Measurements from ENCODE around the gene BRI3. TPM values are rescaled to one million over a fixed set of nuclear protein-coding genes. Genes with fewer than 3 reads are reported as not detected.
A peak's percentile ranks its signal among the peaks of the same experiment; 100 is the strongest.

The BRI3 gene
- total and polyA plus RNA-seq, 10 of the 15 experiments (the other 5 are each of a cell fraction or from before 2014, with no cell fraction given): 4.5 to 56.3 (median 21.5) TPM

DNA sequence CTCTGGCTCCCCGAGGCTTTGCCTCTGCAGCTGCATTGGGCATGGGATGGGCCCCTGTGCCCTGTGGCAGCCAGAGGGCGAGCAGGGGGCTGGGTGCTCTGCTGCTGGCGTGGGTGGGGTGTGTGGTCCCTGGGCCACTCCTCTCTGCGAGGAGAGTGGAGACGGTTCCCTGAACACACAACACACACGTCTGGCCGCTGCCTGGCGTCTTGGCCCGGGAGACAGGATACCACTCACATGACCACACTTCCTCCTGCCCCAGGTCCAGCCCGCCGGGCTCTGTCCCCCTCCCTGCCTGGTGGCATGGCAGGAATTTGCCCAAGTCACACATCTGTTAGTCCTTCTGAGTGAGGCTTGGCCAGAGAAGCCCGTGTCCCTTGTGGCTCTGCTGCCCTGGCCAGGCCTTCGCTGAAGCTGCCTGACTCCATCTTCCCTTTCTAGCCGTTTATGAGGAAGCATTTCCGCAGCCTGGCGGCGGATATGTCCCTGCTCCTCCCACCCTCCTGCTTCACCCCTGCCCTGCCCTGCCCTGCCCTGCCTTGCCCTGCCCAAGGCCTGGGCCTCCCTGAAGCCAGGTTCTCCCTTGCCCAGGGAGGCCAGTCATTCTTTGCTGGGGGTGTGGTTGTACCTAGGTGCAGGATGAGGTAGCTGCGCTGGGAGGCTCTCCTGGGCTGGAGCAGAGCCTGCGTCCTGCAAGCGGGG, 3.0 kb downstream of the BRI3 start:
- no peaks in the 10 kb centered on the region for H4K20me1 ChIP-seq (ENCODE audit: control insufficient read depth, insufficient read depth)
- no peak overlapping the region for H3K27ac ChIP-seq (ENCODE audit: control insufficient read depth, insufficient read depth)
- WGBS (ENCODE audit: insufficient coverage, insufficient replicate concordance, low lambda C conversion rate, missing lambda C conversion rate): 77% methylated on average over 19 of the region's 20 CpGs
- H3K36me3 ChIP-seq (ENCODE audit: control insufficient read depth in 2 of 2, insufficient read depth in 2 of 2, low read length in 1 of 2): no peaks in the 10 kb centered on the region; a peak in 2 of 4 replicates
- no peak for FAIRE-seq
- in situ Hi-C loops (cut with MboI) (no loop called here), intact Hi-C loops (cut with micrococcal nuclease; ENCODE audit: unreplicated experiment) (no loop called here)
- DNase-seq (ENCODE audit: low read depth, low spot score): no peak
- TF ChIP-seq MXI1 (IDR thresholded peaks at IDR 0.05; ENCODE audit: low read depth, low read length): no peak
- no peak for TF ChIP-seq SRF (IDR thresholded peaks at IDR 0.05; ENCODE audit: low read depth in 2 of 2, low read length in 2 of 2)
- no peak for TF ChIP-seq IKZF2 (IDR thresholded peaks at IDR 0.05)
- TF ChIP-seq, protein P1, sequence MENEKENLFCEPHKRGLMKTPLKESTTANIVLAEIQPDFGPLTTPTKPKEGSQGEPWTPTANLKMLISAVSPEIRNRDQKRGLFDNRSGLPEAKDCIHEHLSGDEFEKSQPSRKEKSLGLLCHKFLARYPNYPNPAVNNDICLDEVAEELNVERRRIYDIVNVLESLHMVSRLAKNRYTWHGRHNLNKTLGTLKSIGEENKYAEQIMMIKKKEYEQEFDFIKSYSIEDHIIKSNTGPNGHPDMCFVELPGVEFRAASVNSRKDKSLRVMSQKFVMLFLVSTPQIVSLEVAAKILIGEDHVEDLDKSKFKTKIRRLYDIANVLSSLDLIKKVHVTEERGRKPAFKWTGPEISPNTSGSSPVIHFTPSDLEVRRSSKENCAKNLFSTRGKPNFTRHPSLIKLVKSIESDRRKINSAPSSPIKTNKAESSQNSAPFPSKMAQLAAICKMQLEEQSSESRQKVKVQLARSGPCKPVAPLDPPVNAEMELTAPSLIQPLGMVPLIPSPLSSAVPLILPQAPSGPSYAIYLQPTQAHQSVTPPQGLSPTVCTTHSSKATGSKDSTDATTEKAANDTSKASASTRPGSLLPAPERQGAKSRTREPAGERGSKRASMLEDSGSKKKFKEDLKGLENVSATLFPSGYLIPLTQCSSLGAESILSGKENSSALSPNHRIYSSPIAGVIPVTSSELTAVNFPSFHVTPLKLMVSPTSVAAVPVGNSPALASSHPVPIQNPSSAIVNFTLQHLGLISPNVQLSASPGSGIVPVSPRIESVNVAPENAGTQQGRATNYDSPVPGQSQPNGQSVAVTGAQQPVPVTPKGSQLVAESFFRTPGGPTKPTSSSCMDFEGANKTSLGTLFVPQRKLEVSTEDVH (IDR thresholded peaks at IDR 0.05; ENCODE audit: low read depth, partially characterized antibody): no peak
- no peak for TF ChIP-seq ZNF24 (IDR thresholded peaks at IDR 0.05)
- no peak for TF ChIP-seq CHD2 (IDR thresholded peaks at IDR 0.05; ENCODE audit: borderline replicate concordance, low read depth, low read length)
- TF ChIP-seq RAD21 (IDR thresholded peaks at IDR 0.05; ENCODE audit: insufficient read depth, low read depth, low read length): no peak
- no peak for TF ChIP-seq GABPA (IDR thresholded peaks at IDR 0.05; ENCODE audit: low read depth)
- H3K4me1 ChIP-seq (ENCODE audit: control insufficient read depth, insufficient read depth, low read length): peaks cover 8% of the 10 kb centered on the region
- no peak overlapping the region for H3K9ac ChIP-seq (ENCODE audit: control insufficient read depth, insufficient read depth, low read length)
- H3K4me2 ChIP-seq (ENCODE audit: control insufficient read depth, insufficient read depth): 0 out of 2 replicates have a peak overlapping the region, but pooled peaks have one; percentile 17
- no peak for ATAC-seq
- no peak overlapping the region for H3K4me3 ChIP-seq
- ChIA-PET SMC1A (ENCODE audit: uncharacterized antibody, unreplicated experiment) (no interaction called here), CTCF (interaction anchor here (2.8 kb wide), 1 partner anchor 117 kb away, joined by 10 read pairs; the partner anchor contains the start of gene BAIAP2L1), RAD21 (ENCODE audit: unreplicated experiment) (interaction anchor here (1.1 kb wide), 1 partner anchor 117 kb away, joined by 8 read pairs; the partner anchor contains the start of gene BAIAP2L1), POLR2A (no interaction called here)
- no peak overlapping the region for H2AFZ ChIP-seq (ENCODE audit: control insufficient read depth, low read depth, low read length)
- peaks cover 2% of the 10 kb centered on the region; the same call in 1 of the 2 replicates for H3K79me2 ChIP-seq (ENCODE audit: control insufficient read depth, insufficient read depth, low read length)
- H3K27me3 ChIP-seq (replicated peaks in 1 of 2; ENCODE audit: control insufficient read depth in 2 of 2, insufficient read depth in 2 of 2, low read length in 1 of 2): no peaks in the 10 kb centered on the region
- H3K9me3 ChIP-seq (replicated peaks; ENCODE audit: control insufficient read depth, insufficient read depth, low read length): no peaks in the 10 kb centered on the region
- BruUV-seq (replicated peaks): no TSS peak

All from GM12878 (cell line).